ENCODE data around the gene NEK10.

GRCh38 chr3:27093771-27094170, 275.4 kb downstream of the NEK10 start:
- TF ChIP-seq CTCF (IDR thresholded peaks at IDR 0.05) (no peak), POLR2A (IDR thresholded peaks at IDR 0.05; ENCODE audit: low read depth) (no peak)
